Measurements from ENCODE around the gene BOD1. TPM values are rescaled to one million over a fixed set of nuclear protein-coding genes. Genes with fewer than 3 reads are reported as not detected.

Gene BOD1
- 10 to 100 TPM; 24.4 to 24.8 TPM for total RNA-seq

DNA sequence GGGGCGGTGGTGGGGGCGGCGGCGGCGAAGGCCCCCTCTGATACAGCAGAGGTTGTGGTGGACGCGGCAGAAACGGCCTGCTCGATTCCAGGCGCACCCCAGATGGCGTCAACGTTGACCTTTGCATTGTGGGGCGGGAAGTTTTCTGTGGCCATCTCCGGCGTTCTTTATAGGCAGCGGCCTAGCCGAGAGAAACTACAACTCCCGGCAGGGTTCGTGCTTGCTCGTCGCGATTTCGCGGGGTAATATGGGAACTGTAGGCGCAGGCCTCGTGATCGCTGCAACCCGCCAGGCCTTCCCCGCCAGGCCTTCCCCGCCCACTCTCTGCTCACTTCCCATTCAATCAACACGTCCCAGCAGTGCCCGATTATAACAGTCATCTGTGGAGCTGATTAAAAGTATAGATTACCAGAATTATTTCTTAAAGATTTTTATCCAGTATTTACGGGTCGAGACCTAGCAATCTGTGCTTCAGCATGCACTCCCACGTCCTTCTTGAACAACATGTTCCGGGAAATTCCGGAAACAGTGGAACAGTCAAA lies at the start of gene BOD1:
BOD1 (minus strand) TSS at position 74 of the 542 bp plus-strand sequence. CDS start 214 bp downstream, outside the sequence.
- peak within 1 kb of the TSS; percentile 84 to 93 for H3K27ac Mint-ChIP-seq
- H3K9me3 Mint-ChIP-seq = no peaks in the 10 kb centered on the region
- ATAC-seq (peak; percentile 95 to 97), DNase-seq (ENCODE audit: low spot score in 2 of 2) (peak; percentile 89 to 97)
- H3K36me3 Mint-ChIP-seq = peaks cover 10 to 22% of the 10 kb centered on the region in 2 donors

- no peak overlapping the region for H3K27ac Mint-ChIP-seq
- ATAC-seq (no peak), DNase-seq (ENCODE audit: low spot score in 2 of 2) (no peak)
- H3K36me3 Mint-ChIP-seq = no peaks in the 10 kb centered on the region
- H3K9me3 Mint-ChIP-seq = no peaks in the 10 kb centered on the region
Measured at GRCh38 chr5:173665326-173665725, 48.9 kb upstream of the BOD1 start.

DNA sequence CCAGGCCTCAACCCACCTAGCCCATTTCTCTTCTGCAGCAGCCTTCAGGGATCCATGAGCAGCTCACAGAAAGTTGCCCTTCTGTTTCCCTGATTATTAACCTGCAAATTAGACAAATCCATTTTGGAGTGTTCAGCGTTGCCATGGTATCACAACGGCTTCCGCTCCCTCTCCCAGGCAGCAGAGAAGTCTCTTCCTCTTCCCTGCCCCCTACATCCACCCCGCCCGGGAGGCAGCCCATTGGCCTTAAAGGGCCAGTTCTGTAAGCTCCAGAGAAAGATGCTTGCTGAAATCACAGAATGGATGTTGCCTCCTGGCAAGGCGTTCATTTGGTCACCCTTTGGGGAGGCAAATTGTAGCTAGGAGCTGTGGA lies 47.7 kb upstream of the BOD1 start:
- ATAC-seq (no peak), DNase-seq (ENCODE audit: low spot score in 2 of 2) (no peak)
- Mint-ChIP-seq H3K27ac (no peak overlapping the region), H3K9me3 (no peaks in the 10 kb centered on the region), H3K36me3 (no peaks in the 10 kb centered on the region)

GRCh38 chr5:173663352-173664153 lies 47.1 kb upstream of the BOD1 start:
- Mint-ChIP-seq H3K27ac (no peak overlapping the region), H3K9me3 (no peaks in the 10 kb centered on the region), H3K36me3 (no peaks in the 10 kb centered on the region)
- ATAC-seq (no peak), DNase-seq (ENCODE audit: low spot score in 2 of 2) (no peak)

GRCh38 chr5:173662581-173663351 lies 46.3 kb upstream of the BOD1 start:
- no peak for DNase-seq (ENCODE audit: low spot score in 2 of 2)
- no peak overlapping the region for H3K27ac Mint-ChIP-seq
- no peaks in the 10 kb centered on the region for H3K9me3 Mint-ChIP-seq
- no peak for ATAC-seq
- H3K36me3 Mint-ChIP-seq = no peaks in the 10 kb centered on the region

DNA sequence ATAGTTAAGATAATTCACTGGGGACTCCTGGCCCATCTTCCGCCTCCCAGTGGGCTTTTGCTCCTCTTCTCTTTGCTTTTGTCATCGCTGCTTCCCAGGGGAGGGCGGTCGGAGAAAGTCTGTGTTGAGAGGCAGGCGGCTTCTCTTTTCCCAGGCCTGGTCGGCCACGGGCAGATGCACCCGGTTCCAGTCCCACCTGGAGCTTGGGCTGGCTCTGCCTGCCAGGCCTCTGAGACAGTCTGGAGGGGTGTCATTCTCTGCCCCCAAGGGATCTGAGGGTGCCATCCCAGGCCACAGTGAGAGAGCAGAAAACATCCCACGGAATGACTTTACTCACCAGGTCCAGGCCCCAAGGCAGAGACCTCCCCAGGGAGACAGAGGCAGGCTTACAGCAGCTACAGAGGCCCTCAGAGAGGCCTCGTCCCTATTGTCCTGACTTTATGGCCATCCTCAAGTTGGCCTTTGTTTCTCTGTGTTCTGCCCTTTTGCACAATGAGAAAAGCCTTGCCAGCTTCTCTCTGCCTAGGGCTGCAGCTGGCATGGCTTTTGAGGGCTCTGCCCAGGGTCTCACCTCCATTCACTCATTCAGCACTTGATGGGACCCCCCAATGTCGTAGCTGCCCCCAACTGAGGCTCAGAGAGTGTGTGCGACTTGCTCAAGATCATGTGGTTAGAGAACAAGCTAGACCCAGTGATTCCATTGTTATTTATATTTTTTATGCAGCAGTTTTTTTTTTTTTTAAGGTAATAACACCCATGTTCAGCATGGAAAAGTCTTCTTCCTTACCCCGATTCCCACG lies 44.2 kb upstream of the BOD1 start:
- no peak for DNase-seq (ENCODE audit: low spot score in 2 of 2)

DNA sequence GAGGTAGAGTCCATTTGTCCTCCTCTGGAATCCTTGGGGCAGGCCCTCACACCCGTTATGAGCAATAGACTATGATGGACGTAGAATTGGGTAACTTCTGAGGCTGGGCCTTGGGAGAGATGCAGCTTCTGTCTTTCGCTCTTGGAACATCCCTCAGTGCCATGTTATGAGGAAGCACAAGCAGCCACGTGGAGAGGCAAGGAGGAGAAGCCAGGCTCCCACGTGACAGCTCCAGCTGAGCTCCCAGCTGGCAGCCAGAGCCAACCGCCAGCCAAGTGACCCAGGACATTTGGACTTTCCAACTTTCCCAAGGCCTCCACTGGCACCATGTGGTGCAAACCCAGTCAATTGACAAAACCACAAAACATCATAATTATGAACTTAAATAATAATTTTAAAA lies 43.0 kb upstream of the BOD1 start:
- Mint-ChIP-seq H3K27ac (no peak overlapping the region), H3K9me3 (no peaks in the 10 kb centered on the region), H3K36me3 (no peaks in the 10 kb centered on the region)
- ATAC-seq (no peak), DNase-seq (ENCODE audit: low spot score in 2 of 2) (no peak)

More for the DNA sequence above, 44.2 kb upstream of the BOD1 start:
- ATAC-seq = no peak
- H3K27ac Mint-ChIP-seq = no peak overlapping the region
- no peaks in the 10 kb centered on the region for H3K36me3 Mint-ChIP-seq
- H3K9me3 Mint-ChIP-seq = no peaks in the 10 kb centered on the region

GRCh38 chr5:173657741-173658356 lies 41.4 kb upstream of the BOD1 start:
- H3K9me3 Mint-ChIP-seq = peaks cover 0 to 4% of the 10 kb centered on the region in 2 donors
- DNase-seq (ENCODE audit: low spot score in 2 of 2) = no peak
- peaks cover 0 to 5% of the 10 kb centered on the region in 2 donors for H3K36me3 Mint-ChIP-seq
- no peak for ATAC-seq
- H3K27ac Mint-ChIP-seq = peak overlapping the region in 1 of 2 donors; percentile 34

DNA sequence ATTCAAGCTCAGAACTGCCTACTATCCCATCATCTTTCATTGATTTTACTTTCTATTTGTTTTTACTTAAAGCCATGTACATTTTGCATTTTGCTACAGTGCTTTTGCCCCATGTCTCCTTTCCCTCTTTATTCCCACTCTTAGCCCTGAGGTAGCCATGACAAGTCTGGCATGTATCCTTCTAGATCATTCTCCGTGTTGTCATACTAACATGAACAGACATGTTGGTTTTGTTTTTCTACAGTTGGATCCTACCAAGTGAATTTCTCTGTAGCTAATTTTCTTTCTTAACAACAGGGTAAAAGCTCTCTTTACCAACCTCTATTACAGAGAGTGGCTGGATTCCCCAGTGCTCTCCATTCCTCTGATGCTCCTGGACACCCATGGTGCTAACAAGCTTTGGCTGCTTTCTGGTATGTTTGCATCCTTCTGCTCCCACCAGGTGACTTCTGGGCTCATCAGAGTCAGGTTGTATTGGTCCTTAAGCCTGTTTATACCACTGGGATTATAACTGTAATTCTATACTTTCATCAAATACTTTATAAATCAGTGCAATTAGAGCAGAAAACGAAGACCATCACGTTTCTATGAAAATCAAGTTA lies 38.8 kb upstream of the BOD1 start:
- peaks cover 10 to 12% of the 10 kb centered on the region in 2 donors for H3K36me3 Mint-ChIP-seq
- H3K27ac Mint-ChIP-seq = no peak overlapping the region
- ATAC-seq (no peak), DNase-seq (ENCODE audit: low spot score in 2 of 2) (no peak)
- peaks cover 10 to 12% of the 10 kb centered on the region in 2 donors for H3K9me3 Mint-ChIP-seq

- ATAC-seq (no peak), DNase-seq (ENCODE audit: low spot score in 2 of 2) (no peak)
- peaks cover 10 to 12% of the 10 kb centered on the region in 2 donors for H3K9me3 Mint-ChIP-seq
Measured at GRCh38 chr5:173653822-173654523, 37.5 kb upstream of the BOD1 start.

DNA sequence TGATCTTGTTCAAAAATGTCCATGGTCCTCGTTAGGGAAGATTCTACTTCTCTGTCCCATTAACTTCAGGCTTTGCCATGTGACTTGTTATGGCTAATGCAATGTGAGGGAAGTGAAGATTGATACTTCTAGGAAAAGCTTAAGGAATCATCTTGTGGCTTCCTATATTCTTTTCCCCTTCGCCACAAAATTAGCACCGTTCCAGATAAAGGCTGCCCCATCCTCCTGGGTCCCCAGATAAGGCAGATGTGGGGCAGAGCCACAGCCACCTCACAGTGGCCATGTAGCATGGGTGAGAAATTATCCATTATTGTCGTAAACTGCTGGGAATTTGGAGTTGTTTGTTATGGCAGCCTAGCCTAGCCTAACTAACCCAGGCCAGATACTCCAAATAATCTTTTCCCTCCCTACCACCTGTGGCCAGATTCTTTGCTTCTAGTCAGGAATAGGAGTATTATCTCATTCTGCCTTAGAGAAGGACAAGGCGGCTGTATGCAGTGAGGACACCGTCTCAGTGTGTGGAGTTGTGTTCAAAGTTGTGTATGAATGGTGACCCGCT lies 31.9 kb upstream of the BOD1 start:
- Mint-ChIP-seq H3K36me3 (peaks cover 7 to 10% of the 10 kb centered on the region in 2 donors), H3K27ac (no peak overlapping the region), H3K9me3 (peaks cover 6 to 12% of the 10 kb centered on the region in 2 donors)
- ATAC-seq (no peak), DNase-seq (ENCODE audit: low spot score in 2 of 2) (no peak)

More at GRCh38 chr5:173653822-173654523, 37.5 kb upstream of the BOD1 start:
- no peak overlapping the region for H3K27ac Mint-ChIP-seq
- H3K36me3 Mint-ChIP-seq = peaks cover 10 to 12% of the 10 kb centered on the region in 2 donors

DNA sequence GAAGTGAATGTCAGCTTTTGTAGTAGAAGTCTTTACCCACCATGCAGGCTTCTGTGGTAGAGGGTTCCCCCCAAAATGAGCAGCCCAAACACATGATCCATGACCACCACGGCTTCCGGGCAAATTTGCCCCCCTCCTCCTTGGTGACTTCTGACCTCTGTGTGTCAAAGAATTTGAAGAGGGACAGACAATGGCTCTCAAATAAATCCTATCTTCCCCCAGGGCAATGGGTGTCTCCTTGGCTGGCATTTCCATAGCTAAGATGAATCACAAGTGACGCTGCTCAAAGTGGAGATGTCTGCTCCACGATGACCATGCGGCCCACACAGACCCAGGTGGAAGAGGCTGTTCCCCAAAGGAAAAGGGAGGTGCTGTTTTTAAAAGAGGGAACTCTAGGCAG lies 30.2 kb upstream of the BOD1 start:
- no peak for DNase-seq (ENCODE audit: low spot score in 2 of 2)
- Mint-ChIP-seq H3K27ac (no peak overlapping the region), H3K36me3 (peaks cover 0 to under 1% of the 10 kb centered on the region in 2 donors), H3K9me3 (peaks cover 0 to 6% of the 10 kb centered on the region in 2 donors)
- ATAC-seq = no peak

- Mint-ChIP-seq H3K27ac (no peak overlapping the region), H3K36me3 (no peaks in the 10 kb centered on the region), H3K9me3 (peaks cover 0 to 2% of the 10 kb centered on the region in 2 donors)
- DNase-seq (ENCODE audit: low spot score in 2 of 2) (no peak), ATAC-seq (no peak)
Measured at GRCh38 chr5:173645890-173646574, 29.6 kb upstream of the BOD1 start.

- DNase-seq (ENCODE audit: low spot score in 2 of 2) (no peak), ATAC-seq (no peak)
- Mint-ChIP-seq H3K27ac (no peak overlapping the region), H3K9me3 (no peaks in the 10 kb centered on the region), H3K36me3 (no peaks in the 10 kb centered on the region)
Measured at GRCh38 chr5:173645437-173645807, 29.0 kb upstream of the BOD1 start.

Data from activated naive CD4-positive, alpha-beta T cell treated with anti-CD3 and anti-CD28 coated beads, Interleukin-2, amount 50 U/mL, for 72 hours (primary cell).